Glomerular endothelial cell (primary cell): ENCODE results near the gene MTA3. TPM values are rescaled to one million over a fixed set of nuclear protein-coding genes. Genes with fewer than 3 reads are reported as not detected.
A peak's percentile ranks its signal among the peaks of the same experiment; 100 is the strongest.
"Not testable (repeated sequence)": the region's sequence is repeated elsewhere in the genome, so short reads cannot be mapped to it uniquely, and the experiment has no call there.

ENCODE experiments used
- DNase-seq: peaks from one replicate; pipeline ENCODE4 v3.0.0-alpha.2; 2011; ENCODE audit warnings: low read depth, low spot score; ENCODE audit errors: extremely low read depth
- total RNA-seq: library from RNA; depleted of rRNA; stranded (reverse); fragments of >200 nt; gene quantifications from 2 replicates; pipeline ENCODE4 v1.2.3, GENCODE V29; 2015

Gene MTA3
- total RNA-seq, 1 donor from 2014 or later: 37.2 TPM

DNA sequence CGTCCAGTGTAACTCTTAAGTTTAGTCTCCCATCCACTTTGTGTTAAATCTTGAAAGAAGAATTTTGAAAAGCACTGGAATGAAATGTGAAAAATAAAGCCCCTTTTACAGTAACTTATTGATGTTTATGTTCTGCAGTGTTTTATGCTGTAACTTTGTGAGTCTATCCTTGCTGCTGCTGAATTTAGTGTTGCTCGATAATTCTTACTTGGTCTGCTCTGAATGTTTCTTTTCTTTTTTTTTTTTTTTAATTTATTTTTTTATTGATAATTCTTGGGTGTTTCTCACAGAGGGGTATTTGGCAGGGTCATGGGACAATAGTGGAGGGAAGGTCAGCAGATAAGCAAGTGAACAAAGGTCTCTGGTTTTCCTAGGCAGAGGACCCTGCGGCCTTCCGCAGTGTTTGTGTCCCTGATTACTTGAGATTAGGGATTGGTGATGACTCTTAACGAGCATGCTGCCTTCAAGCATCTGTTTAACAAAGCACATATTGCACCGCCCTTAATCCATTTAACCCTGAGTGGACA, 36.0 kb downstream of the MTA3 start:
- not testable (repeated sequence) for DNase-seq

DNA sequence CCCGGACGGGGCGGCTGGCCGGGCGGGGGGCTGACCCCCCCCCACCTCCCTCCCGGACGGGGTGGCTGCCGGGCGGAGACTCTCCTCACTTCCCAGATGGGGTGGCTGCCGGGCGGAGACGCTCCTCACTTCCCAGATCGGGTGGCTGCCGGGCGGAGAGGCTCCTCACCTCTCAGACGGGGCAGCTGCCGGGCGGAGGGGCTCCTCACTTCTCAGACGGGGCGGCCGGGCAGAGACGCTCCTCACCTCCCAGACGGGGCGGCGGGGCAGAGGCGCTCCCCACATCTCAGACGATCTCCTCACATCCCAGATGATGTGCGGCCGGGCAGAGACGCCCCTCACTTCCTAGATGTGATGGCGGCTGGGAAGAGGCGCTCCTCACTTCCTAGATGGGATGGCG, 37.7 kb downstream of the MTA3 start:
- not testable (repeated sequence) for DNase-seq

DNA sequence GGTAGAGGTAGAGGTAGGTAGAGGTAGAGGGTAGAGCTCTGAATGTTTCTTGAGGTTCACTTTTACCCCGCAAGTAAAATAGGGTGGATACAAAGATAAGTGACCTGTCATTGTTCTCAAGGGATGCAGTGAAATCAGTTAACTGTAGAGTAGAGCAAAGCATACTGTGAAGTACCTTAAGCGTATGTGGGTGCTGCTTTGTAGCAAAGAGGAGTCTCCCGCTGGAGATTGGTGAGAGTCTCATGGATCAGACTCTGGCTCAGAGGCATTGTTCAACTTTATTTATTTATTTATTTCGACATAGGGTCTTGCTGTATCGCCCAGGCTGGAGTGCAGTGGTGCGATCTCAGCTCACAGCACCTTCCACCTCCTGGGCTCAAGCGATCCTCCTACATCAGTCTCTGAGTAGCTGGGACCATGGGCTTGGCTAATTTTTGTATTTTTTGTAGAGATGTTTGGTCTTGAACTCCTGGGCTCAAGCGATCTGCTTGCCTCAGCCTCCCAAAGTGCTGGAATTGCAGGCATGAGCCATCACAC, 38.7 kb downstream of the MTA3 start:
- DNase-seq: no peak

GRCh38 chr2:42613281-42614064, 45.0 kb downstream of the MTA3 start:
- no peak for DNase-seq

DNA sequence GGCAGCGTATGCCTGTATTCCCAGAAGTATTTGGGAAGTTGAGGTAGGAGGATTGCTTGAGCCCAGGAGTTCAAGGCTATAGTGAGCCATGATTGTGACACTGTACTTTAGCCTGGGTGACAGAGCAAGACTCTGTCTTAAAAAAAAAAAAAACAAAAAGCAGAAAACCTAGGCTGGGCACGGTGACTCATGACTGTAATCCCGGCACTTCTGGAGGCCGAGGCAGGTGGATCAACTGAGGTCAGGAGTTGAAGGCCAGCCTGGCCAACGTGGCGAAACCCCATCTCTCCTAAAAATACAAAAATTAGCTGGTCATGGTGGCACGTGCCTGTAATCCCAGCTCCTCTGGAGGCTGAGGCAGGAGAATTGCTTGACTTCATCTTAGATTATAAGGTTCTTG, 46.4 kb downstream of the MTA3 start:
- no peak for DNase-seq

GRCh38 chr2:42618116-42618515, 49.7 kb downstream of the MTA3 start:
- DNase-seq: no peak

DNA sequence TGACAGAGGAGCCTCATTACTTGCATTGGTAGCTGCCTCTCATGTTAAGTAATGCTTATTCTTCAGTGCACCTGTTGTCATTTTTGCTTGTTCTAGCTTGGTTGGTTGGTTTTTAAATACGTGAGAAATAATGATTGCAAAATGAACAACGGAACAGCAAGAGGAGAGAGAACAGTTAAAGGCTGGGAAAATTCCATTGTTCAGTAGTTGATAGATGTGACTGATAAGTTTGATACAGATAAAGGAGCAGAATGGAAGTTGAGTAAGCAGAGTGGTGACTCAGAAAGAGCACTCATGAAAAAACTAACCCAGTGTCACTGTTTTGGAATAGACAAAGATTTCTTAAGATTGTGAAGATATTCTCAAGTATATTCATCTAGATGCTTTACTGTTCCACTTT, 50.5 kb downstream of the MTA3 start:
- DNase-seq: peak; percentile 61

- not testable (repeated sequence) for DNase-seq
Measured at GRCh38 chr2:42621626-42622025, 53.2 kb downstream of the MTA3 start.

DNA sequence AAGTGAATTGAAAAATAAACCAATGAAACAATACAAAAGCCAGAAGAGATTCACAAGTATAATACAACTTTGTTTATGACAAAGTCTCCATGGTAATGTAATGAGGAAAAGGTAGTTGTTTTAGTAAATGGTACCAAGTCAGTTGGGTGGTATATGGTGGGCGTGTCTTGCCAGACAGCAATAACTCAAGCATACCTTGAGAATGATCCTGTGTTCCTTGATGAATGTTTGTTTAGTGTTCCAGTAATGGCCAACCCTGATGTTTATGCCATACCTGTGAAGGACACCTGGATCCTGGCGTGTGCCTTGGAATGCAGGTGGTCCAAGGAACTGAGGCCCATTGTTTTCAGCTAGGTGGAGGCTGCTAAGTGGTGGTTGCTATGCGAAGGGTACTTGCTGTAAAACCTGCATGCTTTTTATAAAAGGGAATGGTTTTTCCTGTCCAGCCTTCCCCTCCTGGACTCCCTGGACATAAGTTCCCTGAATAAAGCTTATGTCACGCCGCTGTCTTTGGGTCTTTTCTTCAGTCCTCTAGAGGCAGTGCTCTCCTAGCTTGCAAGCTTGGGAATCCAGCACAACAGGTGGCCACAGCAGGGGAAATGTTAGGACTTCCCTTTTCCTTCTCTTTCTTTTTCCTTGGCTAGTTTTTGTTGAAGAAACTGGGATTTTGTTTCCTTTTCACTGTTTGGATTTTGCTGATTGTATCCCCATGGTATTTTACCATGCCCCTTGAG, 54.7 kb downstream of the MTA3 start:
- no peak for DNase-seq

DNA sequence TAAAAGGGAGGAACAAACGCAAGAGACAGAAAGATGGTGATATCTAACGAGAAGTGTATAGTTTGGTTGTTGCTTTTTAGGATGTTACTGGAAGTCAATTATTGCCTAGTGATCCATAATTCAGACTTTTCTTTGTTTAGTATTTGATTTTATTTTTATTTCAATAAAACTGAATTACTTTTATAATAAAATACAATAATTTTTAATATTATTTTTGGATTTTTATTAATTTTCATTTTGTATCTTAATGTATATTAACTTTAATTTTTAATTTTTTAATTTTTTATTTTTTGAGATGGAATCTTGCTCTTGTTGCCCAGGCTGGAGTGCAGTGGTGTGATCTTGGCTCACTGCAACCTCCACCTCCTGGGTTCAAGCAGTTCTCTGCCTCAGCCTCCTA, 55.6 kb downstream of the MTA3 start:
- DNase-seq: no peak

DNA sequence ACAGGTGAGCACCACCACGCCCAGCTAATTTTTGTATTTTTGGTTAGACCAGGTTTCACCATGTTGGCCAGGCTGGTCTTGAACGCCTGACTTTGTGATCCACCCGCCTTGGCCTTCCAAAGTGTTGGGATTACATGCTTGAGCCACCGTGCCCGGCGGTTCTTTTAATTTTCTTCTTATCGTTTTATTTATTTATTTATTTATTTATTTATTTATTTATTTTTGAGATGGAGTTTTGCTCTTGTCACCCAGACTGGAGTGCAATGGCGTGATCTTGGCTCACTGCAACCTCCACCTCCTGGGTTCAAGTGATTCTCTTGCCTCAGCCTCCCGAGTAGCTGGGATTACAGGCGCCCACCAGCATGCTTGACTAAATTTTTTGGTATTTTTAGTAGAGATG, 59.6 kb downstream of the MTA3 start:
- DNase-seq: not testable (repeated sequence)

- no peak for DNase-seq
Measured at GRCh38 chr2:42636934-42637333, 68.5 kb downstream of the MTA3 start.

DNA sequence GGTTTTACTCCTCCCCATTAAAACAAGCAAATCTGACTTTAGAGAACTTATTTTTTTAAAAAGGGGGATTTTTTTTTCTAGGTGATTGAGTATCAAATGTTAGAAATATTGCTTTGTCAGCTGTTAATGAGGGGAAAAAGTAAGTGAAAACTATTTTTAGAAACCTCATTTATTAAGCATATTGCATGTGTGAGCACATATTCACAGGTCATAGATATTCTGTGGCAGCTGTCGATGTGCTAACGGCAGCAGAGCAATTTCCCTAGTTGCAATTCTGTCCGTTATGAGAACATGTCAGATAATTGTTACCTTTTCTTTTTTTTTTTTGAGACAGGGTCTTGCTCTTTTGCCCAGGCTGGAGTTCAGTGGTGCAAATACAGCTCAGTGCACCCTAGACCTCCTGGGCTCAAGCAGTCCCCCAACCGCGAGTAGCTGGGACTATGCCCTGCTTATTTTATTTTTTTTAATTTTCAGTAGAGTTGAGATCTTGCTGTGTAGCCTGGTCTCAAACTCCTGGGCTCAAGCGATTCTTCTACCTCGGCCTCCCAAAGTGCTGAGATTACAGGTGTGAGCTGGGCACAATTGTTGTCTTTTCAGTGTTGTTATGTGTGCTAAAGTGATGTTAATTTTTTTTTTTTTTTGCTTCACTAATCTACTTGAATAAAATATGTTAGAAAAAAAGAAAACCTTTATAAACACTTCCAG, 69.8 kb downstream of the MTA3 start:
- DNase-seq: no peak

- no peak for DNase-seq
Measured at GRCh38 chr2:42639340-42640077, 71.1 kb downstream of the MTA3 start.

GRCh38 chr2:42640261-42640660, 71.8 kb downstream of the MTA3 start:
- no peak for DNase-seq

- not testable (repeated sequence) for DNase-seq
Measured at GRCh38 chr2:42642371-42642770, 73.9 kb downstream of the MTA3 start.

DNA sequence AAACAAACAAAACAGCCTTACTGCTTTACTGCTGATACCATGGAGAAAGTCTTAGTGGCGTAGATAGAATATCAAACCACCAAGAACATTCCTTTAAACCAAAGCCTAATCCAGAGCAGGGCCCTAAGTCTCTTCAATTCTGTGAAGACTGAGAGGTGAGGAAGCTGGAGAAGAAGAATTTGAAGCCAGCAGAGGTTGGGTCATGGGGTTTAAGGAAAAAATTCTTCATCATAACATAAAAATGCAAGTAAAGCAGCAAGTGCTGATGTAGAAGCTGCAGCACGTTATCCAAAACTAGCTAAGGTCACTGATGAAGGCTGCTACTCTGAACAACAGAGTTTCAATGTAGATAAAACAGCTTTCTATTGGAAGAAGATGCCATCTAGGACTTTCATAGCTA, 77.1 kb downstream of the MTA3 start:
- no peak for DNase-seq

GRCh38 chr2:42648796-42649195, 80.4 kb downstream of the MTA3 start:
- DNase-seq: no peak

DNA sequence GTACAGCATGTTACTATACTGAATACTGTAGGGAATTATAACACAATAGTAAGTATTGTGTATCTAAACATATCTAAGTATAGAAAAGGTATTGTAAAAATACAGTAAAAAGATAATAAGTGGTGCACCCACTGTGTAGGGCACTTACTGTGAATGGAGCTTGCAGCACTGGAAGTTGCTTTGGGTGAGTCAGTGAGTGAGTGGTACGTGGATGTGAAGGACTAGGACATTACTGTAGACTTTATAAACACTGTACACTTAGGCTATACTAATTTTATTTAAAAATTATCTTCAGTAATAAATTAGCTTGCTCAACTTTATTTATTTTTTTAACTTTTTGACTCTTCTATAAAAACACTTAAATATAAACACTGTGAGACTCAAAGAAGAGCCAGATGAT, 82.6 kb downstream of the MTA3 start:
- DNase-seq: no peak

DNA sequence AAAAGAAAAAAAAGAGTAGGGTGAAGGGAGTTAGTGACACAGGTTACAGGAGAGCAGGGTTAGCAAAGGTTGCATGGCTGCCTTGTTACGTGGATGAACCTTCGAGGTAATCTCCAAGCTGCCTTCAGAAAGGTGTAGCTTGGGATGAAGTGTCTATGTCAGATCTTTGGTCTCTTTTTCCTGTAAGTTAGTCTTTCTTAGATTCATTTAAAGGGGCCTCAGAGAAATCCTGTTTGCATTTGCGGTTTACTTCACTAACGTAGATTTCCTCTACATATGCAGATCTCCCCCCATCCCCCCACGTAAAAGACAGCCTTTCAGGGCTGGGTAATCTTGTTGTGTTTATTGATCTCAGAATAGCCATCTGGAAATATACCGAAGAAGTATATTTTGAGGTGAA, 83.7 kb downstream of the MTA3 start:
- DNase-seq: no peak
